DOHH2 (cell line): Measurements from ENCODE around the gene LILRB2.
"Not testable (repeated sequence)": the region's sequence is repeated elsewhere in the genome, so short reads cannot be mapped to it uniquely, and the experiment has no call there.

ENCODE experiments used
- H3F3A ChIP-seq: fragments of 200-600 bp; sonication (generic), shearing (Covaris generic); 2 replicates; pipeline ENCODE4 v1.6.0; 2016; ENCODE audit warnings: antibody characterized with exemption, mild to moderate bottlenecking; ENCODE audit not compliant: control insufficient read depth, insufficient read depth
- H3K27ac ChIP-seq: fragments of 200-600 bp; sonication (generic); 2 replicates; pipeline ENCODE4 v1.5.1; 2014; ENCODE audit warnings: low read depth, mild to moderate bottlenecking, low read length, moderate library complexity
- H3K27me3 ChIP-seq: fragments of 200-600 bp; sonication (generic); 2 replicates; pipeline ENCODE4 v1.6.1; 2014; ENCODE audit warnings: mild to moderate bottlenecking, low read length, mixed read lengths; ENCODE audit not compliant: control insufficient read depth
- H3K36me3 ChIP-seq: fragments of 200-600 bp; sonication (generic); 2 replicates; pipeline ENCODE4 v1.6.1; 2014; ENCODE audit warnings: mild to moderate bottlenecking, low read length, moderate library complexity, mixed read lengths; ENCODE audit not compliant: control insufficient read depth
- H3K4me1 ChIP-seq: fragments of 200-600 bp; sonication (generic); 2 replicates; pipeline ENCODE4 v1.6.1; 2014; ENCODE audit warnings: mild to moderate bottlenecking, low read length, mixed read lengths; ENCODE audit not compliant: control insufficient read depth
- H3K4me2 ChIP-seq: fragments of 200-600 bp; sonication (generic); 2 replicates; pipeline ENCODE4 v1.6.0; 2014; ENCODE audit warnings: mild to moderate bottlenecking, low read length, moderate library complexity
- H3K4me3 ChIP-seq: fragments of 200-600 bp; sonication (generic); 2 replicates; pipeline ENCODE4 v1.5.1; 2014; ENCODE audit warnings: mild to moderate bottlenecking, low read length, mixed read lengths
- H3K79me2 ChIP-seq: fragments of 200-600 bp; sonication (generic); 2 replicates; pipeline ENCODE4 v1.6.1; 2014; ENCODE audit warnings: mild to moderate bottlenecking, low read length, mixed read lengths; ENCODE audit not compliant: control insufficient read depth
- H3K9me2 ChIP-seq: fragments of 200-600 bp; sonication (generic); replicated peaks from 2 replicates; pipeline ENCODE4 v1.6.1; 2014; ENCODE audit warnings: mild to moderate bottlenecking, low read length, mixed read lengths; ENCODE audit not compliant: control insufficient read depth
- H3K9me3 ChIP-seq: fragments of 200-600 bp; sonication (generic); 2 replicates; pipeline ENCODE4 v1.6.1; 2014; ENCODE audit warnings: antibody characterized with exemption, low read length, mixed read lengths; ENCODE audit not compliant: control insufficient read depth, insufficient read depth
- H4K20me1 ChIP-seq: fragments of 200-600 bp; sonication (generic); 2 replicates; pipeline ENCODE4 v1.6.0; 2014; ENCODE audit warnings: low read depth, mild to moderate bottlenecking, antibody characterized with exemption, low read length, moderate library complexity; ENCODE audit not compliant: control insufficient read depth, insufficient read depth
- EZH2phosphoT487 ChIP-seq: fragments of 200-600 bp; sonication (generic); IDR thresholded peaks from 2 replicates; pipeline ENCODE4 v1.6.1; 2017; ENCODE audit warnings: borderline replicate concordance, mild to moderate bottlenecking, antibody characterized with exemption, low read length, moderate library complexity, mixed read lengths
- TF ChIP-seq, protein P1 (sequence below): fragments of 200-600 bp; sonication (generic); IDR thresholded peaks from one replicate; pipeline ENCODE4 v1.5.1; 2014; ENCODE audit warnings: antibody characterized with exemption, mild to moderate bottlenecking, low read depth, low read length; ENCODE audit not compliant: poor library complexity, severe bottlenecking

Gene LILRB2

DNA sequence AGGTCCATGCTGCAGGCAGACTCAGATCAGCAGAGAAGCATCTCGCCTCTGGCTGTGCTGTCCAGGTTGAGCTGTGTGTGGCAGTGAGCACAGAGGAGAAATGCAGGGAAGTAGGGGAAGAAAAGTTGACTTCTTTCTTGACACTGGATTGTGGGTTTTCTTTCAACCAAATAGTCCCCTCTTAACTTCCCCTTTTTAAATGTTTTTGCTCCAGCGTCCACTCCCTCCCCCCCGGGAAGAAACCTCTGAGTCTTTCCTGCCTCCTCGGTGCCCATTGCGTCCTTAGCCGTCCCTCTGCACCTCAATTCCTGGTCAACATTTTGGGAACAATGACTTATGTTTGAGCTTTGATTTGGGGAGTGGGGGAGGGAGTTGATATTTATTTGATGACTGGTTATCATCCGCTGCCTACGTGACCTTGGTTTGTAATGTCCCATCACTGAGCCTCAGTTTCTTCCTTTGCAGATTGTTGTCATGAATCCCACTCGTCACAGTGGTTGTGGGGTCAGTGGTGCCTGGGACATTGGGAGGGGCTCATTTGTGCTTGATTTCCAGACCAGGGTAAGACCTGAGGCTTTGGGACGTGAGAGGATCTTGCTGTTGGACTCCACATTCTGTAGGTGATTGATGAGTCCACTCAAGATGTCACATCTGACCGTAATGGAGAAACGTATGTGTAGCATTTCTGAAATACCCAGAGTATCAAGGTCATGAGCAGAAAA lies at the start of gene LILRB2:
TSS of gene LILRB2 (minus strand) at position 104 of the 722 bp plus-strand sequence. CDS start 614 bp downstream, outside the sequence.
- TF ChIP-seq EZH2phosphoT487 = no peak
- Histone ChIP-seq H3K27me3 (no peaks in the 10 kb centered on the region), H3F3A (peaks cover 9% of the 10 kb centered on the region; the same call in 1 of the 2 replicates), H4K20me1 (no peaks in the 10 kb centered on the region), H3K27ac (peak within 1 kb of the TSS; percentile 17; the same call in 1 of the 2 replicates), H3K36me3 (no peaks in the 10 kb centered on the region), H3K4me3 (peak within 1 kb of the TSS; percentile 53), H3K79me2 (peaks cover under 1% of the 10 kb centered on the region; the same call in 1 of the 2 replicates), H3K9me2 (no peaks in the 10 kb centered on the region), H3K4me2 (peak within 1 kb of the TSS; percentile 64), H3K4me1 (peaks cover 65% of the 10 kb centered on the region), H3K9me3 (no peaks in the 10 kb centered on the region)

DNA sequence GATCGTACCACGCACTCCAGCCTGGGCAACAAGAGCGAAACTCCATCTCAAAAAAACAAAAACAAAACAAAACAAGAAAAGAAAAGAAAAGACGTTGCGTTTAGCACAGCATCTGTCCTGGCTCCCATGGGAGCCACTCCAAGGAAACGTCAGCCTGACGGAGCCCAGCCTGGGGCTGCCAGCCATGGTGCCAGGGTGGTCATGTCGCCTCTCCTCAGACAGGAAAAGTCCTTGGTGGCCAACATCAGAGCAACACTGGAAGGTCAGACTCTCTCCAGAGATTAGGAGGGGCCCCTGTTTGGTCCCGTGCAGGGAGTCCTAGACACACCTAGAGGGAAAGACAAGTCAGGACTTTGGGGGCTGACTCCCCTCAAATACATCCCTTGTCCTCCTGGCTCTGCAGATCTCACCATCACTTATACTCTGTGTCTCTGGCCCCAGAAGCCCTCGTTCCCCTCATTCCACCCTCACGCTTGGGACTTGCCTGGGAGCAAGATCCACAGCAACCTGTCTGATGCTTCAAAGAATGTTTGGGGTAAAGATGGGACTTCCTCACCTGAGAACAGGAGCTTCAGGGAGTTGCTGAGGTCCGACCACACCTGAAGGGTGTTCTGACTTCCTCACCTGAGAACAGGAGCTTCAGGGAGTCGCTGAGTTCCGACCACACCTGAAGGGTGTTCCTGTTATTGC lies 48.7 kb upstream of the LILRB2 start:
- H3K36me3 ChIP-seq = no peaks in the 10 kb centered on the region
- H3K9me3 ChIP-seq = no peaks in the 10 kb centered on the region
- no peaks in the 10 kb centered on the region for H4K20me1 ChIP-seq
- no peaks in the 10 kb centered on the region for H3F3A ChIP-seq
- H3K4me3 ChIP-seq = no peak overlapping the region
- no peaks in the 10 kb centered on the region for H3K9me2 ChIP-seq
- H3K4me1 ChIP-seq = peaks cover 6% of the 10 kb centered on the region
- H3K4me2 ChIP-seq = no peak overlapping the region
- no peak for TF ChIP-seq EZH2phosphoT487
- TF ChIP-seq, protein P1, sequence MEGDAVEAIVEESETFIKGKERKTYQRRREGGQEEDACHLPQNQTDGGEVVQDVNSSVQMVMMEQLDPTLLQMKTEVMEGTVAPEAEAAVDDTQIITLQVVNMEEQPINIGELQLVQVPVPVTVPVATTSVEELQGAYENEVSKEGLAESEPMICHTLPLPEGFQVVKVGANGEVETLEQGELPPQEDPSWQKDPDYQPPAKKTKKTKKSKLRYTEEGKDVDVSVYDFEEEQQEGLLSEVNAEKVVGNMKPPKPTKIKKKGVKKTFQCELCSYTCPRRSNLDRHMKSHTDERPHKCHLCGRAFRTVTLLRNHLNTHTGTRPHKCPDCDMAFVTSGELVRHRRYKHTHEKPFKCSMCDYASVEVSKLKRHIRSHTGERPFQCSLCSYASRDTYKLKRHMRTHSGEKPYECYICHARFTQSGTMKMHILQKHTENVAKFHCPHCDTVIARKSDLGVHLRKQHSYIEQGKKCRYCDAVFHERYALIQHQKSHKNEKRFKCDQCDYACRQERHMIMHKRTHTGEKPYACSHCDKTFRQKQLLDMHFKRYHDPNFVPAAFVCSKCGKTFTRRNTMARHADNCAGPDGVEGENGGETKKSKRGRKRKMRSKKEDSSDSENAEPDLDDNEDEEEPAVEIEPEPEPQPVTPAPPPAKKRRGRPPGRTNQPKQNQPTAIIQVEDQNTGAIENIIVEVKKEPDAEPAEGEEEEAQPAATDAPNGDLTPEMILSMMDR = no peak
- peaks cover 19% of the 10 kb centered on the region for H3K27me3 ChIP-seq
- no peak overlapping the region for H3K27ac ChIP-seq
- no peaks in the 10 kb centered on the region for H3K79me2 ChIP-seq

DNA sequence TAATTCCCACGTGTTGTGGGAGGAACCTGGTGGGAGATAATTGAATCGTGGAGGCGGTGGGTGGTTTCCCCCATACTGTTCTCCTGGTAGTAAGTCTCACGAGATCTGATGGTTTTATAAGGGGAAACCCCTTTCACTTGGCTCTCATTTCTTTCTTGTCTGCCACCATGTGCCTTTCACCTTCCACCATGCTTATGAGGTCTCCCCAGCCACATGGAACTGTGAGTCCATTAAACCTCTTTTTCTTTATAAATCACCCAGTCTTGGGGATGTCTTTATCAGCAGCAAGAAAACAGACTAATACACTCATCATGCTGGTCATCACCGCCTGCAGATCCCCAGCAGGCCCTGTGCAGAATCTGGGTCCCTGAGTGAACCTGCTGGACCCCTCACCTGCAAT lies 47.9 kb upstream of the LILRB2 start:
- H3K4me3 ChIP-seq, H3K9me3 ChIP-seq, H3K9me2 ChIP-seq, H3K4me1 ChIP-seq, H3K79me2 ChIP-seq, H3K36me3 ChIP-seq, H3K27ac ChIP-seq, H3F3A ChIP-seq, H4K20me1 ChIP-seq, H3K4me2 ChIP-seq: not testable (repeated sequence)
- H3K27me3 ChIP-seq = peaks cover 20% of the 10 kb centered on the region

DNA sequence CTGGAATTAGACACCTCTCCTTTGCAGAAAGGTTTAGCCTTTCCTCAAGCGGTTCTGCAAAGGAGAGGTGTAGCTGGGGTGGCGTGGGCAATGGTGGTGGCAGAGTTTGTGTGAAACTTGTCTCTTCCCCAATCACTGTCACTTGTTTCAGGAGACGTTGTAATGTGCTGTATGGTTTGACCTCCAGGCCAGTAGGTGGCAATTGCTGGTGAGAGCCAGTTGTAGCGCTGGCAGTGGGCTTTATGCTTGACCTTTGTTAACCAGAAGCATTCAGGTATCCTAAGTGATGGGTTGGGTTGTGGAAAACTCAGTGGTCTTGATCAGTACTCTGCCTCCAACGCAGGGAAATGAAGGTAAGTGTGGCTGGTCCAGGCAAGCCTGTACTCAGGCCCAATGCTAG lies 44.7 kb upstream of the LILRB2 start:
- TF ChIP-seq EZH2phosphoT487 = no peak
- TF ChIP-seq, protein P1 = no peak
- Histone ChIP-seq H3K4me2 (no peak overlapping the region), H3K9me3 (no peaks in the 10 kb centered on the region), H3K4me3 (no peak overlapping the region), H4K20me1 (no peaks in the 10 kb centered on the region), H3F3A (no peaks in the 10 kb centered on the region), H3K9me2 (no peaks in the 10 kb centered on the region), H3K79me2 (no peaks in the 10 kb centered on the region), H3K4me1 (peaks cover 6% of the 10 kb centered on the region), H3K36me3 (no peaks in the 10 kb centered on the region), H3K27me3 (peaks cover 14% of the 10 kb centered on the region), H3K27ac (no peak overlapping the region)
